Measurements from ENCODE around the gene ACER3. TPM values are rescaled to one million over a fixed set of nuclear protein-coding genes. Genes with fewer than 3 reads are reported as not detected.

ACER3 gene
- polyA plus RNA-seq, 1 experiment: 11.2 TPM

DNA sequence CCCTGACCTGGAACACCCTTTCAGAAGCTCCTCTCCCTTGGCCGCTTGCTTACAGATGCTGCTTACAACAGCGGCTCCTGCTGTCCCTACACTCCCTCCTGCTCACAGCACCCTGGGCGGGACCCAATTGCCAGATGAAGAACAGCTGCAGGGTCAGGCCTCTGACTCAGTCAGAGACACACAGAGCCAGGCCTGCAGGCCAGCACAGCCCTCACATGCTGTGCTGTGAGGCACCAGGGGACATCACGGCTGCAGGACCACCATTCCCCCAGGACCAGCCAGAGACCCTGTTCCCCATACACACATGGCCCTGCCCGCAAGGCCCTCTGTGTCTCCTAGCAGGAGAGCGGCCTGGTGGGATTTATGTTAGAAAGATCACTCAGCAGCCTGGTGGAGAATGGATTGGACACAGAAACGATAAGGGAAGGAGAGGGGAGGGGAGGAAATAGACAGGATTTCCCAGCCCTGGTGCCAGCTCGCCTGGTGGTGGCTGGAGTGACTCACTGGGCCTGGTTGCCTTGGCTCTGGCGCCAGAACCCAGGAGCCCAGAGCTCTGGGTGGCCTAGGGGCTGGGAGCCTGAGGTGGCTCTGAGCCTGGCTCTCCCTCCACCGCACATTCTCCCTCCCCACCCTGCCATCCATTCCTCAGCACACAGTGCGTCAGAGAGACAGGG is 212.7 kb downstream of the ACER3 start:
- ChIA-PET CTCF (interaction anchor here (1.1 to 2.5 kb wide), 3 partner anchors 9 to 26 kb away, joined by 3 to 16 read pairs (median 13); no protein-coding TSS in a partner anchor), POLR2A (interaction anchor here (0.5 to 1.0 kb wide), 3 partner anchors 42 to 192 kb away, joined by 3 to 5 read pairs (median 4); no protein-coding TSS in a partner anchor)
- Histone ChIP-seq H3K27me3 (ENCODE audit: control insufficient read depth, insufficient read depth, low read length) (no peaks in the 10 kb centered on the region), H3K9me3 (ENCODE audit: control insufficient read depth, insufficient read depth, low read length) (no peaks in the 10 kb centered on the region), H3K27ac (ENCODE audit: low read depth, low read length) (peak overlapping the region; percentile 99), H3K4me3 (ENCODE audit: low read depth, low read length) (no peak overlapping the region)
- TF ChIP-seq, protein P1, sequence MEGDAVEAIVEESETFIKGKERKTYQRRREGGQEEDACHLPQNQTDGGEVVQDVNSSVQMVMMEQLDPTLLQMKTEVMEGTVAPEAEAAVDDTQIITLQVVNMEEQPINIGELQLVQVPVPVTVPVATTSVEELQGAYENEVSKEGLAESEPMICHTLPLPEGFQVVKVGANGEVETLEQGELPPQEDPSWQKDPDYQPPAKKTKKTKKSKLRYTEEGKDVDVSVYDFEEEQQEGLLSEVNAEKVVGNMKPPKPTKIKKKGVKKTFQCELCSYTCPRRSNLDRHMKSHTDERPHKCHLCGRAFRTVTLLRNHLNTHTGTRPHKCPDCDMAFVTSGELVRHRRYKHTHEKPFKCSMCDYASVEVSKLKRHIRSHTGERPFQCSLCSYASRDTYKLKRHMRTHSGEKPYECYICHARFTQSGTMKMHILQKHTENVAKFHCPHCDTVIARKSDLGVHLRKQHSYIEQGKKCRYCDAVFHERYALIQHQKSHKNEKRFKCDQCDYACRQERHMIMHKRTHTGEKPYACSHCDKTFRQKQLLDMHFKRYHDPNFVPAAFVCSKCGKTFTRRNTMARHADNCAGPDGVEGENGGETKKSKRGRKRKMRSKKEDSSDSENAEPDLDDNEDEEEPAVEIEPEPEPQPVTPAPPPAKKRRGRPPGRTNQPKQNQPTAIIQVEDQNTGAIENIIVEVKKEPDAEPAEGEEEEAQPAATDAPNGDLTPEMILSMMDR (IDR thresholded peaks at IDR 0.05; ENCODE audit: low read depth, low read length): peak; percentile 56
- DNase-seq (ENCODE audit: low read depth, low spot score): peak; percentile 80

DNA sequence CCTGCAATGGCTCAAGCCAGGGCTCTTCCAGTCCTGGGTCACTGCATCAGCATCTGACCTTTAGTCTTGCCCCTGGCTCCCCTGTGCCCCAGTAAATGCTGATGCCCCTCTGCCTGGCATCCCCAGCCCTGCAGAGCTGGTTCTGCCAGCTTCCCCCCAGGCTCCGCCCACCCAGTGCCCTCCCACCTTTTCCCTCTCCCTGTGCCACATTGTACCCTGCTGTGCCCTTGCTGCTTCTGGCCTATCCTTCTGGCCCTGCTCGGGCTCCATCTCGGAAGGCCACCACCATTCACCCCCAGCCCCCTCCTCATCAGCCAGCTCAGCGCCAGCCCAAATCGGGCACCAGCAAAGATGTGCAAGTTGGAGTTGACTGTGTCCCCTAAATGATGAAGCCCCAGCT is 213.5 kb downstream of the ACER3 start:
- TF ChIP-seq, protein P1 (IDR thresholded peaks at IDR 0.05; ENCODE audit: low read depth, low read length): no peak
- no peaks in the 10 kb centered on the region for H3K9me3 ChIP-seq (ENCODE audit: control insufficient read depth, insufficient read depth, low read length)
- DNase-seq (ENCODE audit: low read depth, low spot score): no peak
- POLR2A ChIA-PET: no interaction called here
- CTCF ChIA-PET: interaction anchor here (2.0 to 2.5 kb wide), 2 partner anchors 16 to 27 kb away, joined by 13 to 16 read pairs; no protein-coding TSS in a partner anchor
- H3K27me3 ChIP-seq (ENCODE audit: control insufficient read depth, insufficient read depth, low read length): no peaks in the 10 kb centered on the region
- H3K27ac ChIP-seq (ENCODE audit: low read depth, low read length): peak overlapping the region; percentile 99
- H3K4me3 ChIP-seq (ENCODE audit: low read depth, low read length): no peak overlapping the region

DNA sequence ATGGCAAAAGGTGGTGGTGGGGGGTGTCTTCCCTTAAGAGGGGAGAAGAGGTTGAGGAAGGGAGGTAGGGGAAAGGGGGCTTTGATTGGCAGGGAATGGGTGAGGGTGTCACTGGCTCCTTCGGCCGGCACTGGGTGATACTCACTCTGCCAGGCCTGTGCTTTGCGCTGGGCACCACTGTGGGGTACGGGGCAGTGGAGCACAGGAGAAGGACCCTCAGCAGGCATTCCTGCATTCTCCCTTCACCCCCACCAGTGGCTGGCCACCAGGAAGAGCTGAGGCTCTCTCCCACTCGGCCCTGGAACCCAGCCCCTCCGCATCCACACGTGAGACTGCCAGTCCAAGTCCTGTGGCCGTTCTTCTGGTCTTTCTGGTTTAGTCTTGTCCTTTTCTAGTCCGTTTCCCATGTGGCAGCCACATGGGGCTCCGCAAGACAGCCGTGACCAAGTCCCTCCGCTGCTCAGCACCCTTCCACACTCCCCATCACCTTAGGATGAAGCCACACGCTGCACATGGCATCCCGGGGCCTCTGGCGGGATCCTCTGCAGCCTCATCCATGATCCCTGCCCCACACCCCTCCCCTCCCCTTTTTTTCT is 214.0 kb downstream of the ACER3 start:
- H3K4me3 ChIP-seq (ENCODE audit: low read depth, low read length): no peak overlapping the region
- CTCF ChIA-PET: interaction anchor here (2.0 to 2.5 kb wide), 2 partner anchors 16 to 27 kb away, joined by 13 to 16 read pairs; no protein-coding TSS in a partner anchor
- peak overlapping the region; percentile 39 for H3K27ac ChIP-seq (ENCODE audit: low read depth, low read length)
- POLR2A ChIA-PET: no interaction called here
- H3K9me3 ChIP-seq (ENCODE audit: control insufficient read depth, insufficient read depth, low read length): no peaks in the 10 kb centered on the region
- no peaks in the 10 kb centered on the region for H3K27me3 ChIP-seq (ENCODE audit: control insufficient read depth, insufficient read depth, low read length)
- DNase-seq (ENCODE audit: low read depth, low spot score): no peak
- TF ChIP-seq, protein P1 (IDR thresholded peaks at IDR 0.05; ENCODE audit: low read depth, low read length): no peak

DNA sequence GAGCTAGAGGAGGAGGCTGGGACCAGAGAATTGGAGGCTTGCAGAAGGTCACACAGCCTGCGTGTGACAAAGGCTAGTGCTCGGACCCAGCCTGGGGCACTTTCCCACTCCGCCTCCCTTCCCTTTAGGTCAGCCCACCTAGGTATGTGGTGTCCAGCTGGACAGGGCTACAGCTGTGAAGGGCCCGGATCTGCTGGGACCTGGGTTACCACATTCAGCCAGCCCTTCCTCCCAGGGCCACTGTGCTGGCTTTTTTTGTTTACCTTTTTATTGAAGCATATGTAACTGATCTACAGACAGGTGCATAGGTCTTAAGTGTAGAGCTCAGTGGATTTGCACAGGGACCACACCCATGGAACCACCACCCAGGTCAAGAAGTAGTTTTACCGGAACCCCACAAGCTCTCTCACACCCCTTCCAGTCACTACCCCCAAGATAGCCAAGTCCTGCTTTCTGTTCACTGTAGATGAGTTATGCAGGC is 214.7 kb downstream of the ACER3 start:
- H3K4me3 ChIP-seq (ENCODE audit: low read depth, low read length): no peak overlapping the region
- TF ChIP-seq, protein P1 (IDR thresholded peaks at IDR 0.05; ENCODE audit: low read depth, low read length): no peak
- ChIA-PET POLR2A (no interaction called here), CTCF (no interaction called here)
- H3K27me3 ChIP-seq (ENCODE audit: control insufficient read depth, insufficient read depth, low read length): no peaks in the 10 kb centered on the region
- H3K9me3 ChIP-seq (ENCODE audit: control insufficient read depth, insufficient read depth, low read length): no peaks in the 10 kb centered on the region
- H3K27ac ChIP-seq (ENCODE audit: low read depth, low read length): no peak overlapping the region
- no peak for DNase-seq (ENCODE audit: low read depth, low spot score)

Other genes with a start within 250 kb of the ACER3 start
- gene LRRC32, start 190.2 kb upstream of the ACER3 start, polyA plus RNA-seq (2011; rRNA removed): 10.9 and 14.2 TPM in 2 replicates
- gene TSKU, start 77.6 kb upstream of the ACER3 start, polyA plus RNA-seq (2011; rRNA removed): 28.8 and 36.5 TPM in 2 replicates
- gene B3GNT6, start 173.5 kb downstream of the ACER3 start, polyA plus RNA-seq (2011; rRNA removed): not detected in 2 replicates
- 18.6 and 22.8 TPM in 2 replicates for gene CAPN5, start 206.1 kb downstream of the ACER3 start, polyA plus RNA-seq (2011; rRNA removed)
- gene OMP, start 241.9 kb downstream of the ACER3 start, polyA plus RNA-seq (2011; rRNA removed): not detected in 2 replicates